B cell (primary cell): ENCODE results near the gene ESYT2.

Experiments
- EZH2 ChIP-seq: IDR thresholded peaks from 2 replicates; pipeline ENCODE4 v1.6.1; 2012; ENCODE audit warnings: borderline replicate concordance, low read depth, mild to moderate bottlenecking, moderate library complexity, low read length; ENCODE audit not compliant: insufficient read depth, poor library complexity, severe bottlenecking
- TF ChIP-seq, protein P1 (sequence below): fragments of 200-600 bp; IDR thresholded peaks from one replicate; pipeline ENCODE4 v1.8.0; 2022; ENCODE audit warnings: antibody characterized with exemption, mild to moderate bottlenecking

DNA sequence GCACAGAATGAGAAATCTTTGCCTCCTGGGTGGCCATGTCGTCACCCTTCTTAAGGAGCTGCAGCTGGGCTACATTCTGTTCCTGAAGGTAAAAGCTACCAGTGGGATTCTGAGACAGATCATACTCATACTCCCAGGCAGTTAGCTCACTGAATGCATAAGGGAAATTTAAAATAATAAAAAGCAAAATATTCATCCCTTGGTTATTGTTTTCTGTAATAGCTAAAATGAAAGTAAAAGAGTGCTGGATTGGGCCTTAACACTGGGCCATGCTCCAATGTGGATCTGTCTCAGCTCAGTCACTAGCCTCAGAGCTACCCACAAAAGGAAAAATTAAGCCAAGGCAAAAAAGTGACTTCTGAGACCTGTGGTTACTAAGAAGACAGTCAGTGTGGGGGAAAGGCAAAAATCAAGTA lies 18.1 kb upstream of the ESYT2 start:
- TF ChIP-seq, protein P1, sequence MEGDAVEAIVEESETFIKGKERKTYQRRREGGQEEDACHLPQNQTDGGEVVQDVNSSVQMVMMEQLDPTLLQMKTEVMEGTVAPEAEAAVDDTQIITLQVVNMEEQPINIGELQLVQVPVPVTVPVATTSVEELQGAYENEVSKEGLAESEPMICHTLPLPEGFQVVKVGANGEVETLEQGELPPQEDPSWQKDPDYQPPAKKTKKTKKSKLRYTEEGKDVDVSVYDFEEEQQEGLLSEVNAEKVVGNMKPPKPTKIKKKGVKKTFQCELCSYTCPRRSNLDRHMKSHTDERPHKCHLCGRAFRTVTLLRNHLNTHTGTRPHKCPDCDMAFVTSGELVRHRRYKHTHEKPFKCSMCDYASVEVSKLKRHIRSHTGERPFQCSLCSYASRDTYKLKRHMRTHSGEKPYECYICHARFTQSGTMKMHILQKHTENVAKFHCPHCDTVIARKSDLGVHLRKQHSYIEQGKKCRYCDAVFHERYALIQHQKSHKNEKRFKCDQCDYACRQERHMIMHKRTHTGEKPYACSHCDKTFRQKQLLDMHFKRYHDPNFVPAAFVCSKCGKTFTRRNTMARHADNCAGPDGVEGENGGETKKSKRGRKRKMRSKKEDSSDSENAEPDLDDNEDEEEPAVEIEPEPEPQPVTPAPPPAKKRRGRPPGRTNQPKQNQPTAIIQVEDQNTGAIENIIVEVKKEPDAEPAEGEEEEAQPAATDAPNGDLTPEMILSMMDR: no peak
- TF ChIP-seq EZH2: no peak
